ENCODE data around the gene CTIF. TPM values are rescaled to one million over a fixed set of nuclear protein-coding genes. Genes with fewer than 3 reads are reported as not detected.

Gene CTIF
- total RNA-seq, 2 experiments from 2014 or later: 3.2 to 3.5 TPM

- intact Hi-C loops (cut with micrococcal nuclease): no loop called here
- ChIA-PET CTCF (no interaction called here), POLR2A (no interaction called here)
- Mint-ChIP-seq H3K4me1 (ENCODE audit: low read depth) (no peaks in the 10 kb centered on the region), H3K27ac (no peak overlapping the region), H3K27me3 (no peaks in the 10 kb centered on the region), H3K9me3 (no peaks in the 10 kb centered on the region), H3K36me3 (ENCODE audit: low read depth) (no peaks in the 10 kb centered on the region), H3K4me3 (no peak overlapping the region)
- DNase-seq (no peak), ATAC-seq (no peak)
- TF ChIP-seq, protein P1, sequence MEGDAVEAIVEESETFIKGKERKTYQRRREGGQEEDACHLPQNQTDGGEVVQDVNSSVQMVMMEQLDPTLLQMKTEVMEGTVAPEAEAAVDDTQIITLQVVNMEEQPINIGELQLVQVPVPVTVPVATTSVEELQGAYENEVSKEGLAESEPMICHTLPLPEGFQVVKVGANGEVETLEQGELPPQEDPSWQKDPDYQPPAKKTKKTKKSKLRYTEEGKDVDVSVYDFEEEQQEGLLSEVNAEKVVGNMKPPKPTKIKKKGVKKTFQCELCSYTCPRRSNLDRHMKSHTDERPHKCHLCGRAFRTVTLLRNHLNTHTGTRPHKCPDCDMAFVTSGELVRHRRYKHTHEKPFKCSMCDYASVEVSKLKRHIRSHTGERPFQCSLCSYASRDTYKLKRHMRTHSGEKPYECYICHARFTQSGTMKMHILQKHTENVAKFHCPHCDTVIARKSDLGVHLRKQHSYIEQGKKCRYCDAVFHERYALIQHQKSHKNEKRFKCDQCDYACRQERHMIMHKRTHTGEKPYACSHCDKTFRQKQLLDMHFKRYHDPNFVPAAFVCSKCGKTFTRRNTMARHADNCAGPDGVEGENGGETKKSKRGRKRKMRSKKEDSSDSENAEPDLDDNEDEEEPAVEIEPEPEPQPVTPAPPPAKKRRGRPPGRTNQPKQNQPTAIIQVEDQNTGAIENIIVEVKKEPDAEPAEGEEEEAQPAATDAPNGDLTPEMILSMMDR (IDR thresholded peaks at IDR 0.05): no peak
Observed at GRCh38 chr18:48762836-48763718, 224.2 kb downstream of the CTIF start.

DNA sequence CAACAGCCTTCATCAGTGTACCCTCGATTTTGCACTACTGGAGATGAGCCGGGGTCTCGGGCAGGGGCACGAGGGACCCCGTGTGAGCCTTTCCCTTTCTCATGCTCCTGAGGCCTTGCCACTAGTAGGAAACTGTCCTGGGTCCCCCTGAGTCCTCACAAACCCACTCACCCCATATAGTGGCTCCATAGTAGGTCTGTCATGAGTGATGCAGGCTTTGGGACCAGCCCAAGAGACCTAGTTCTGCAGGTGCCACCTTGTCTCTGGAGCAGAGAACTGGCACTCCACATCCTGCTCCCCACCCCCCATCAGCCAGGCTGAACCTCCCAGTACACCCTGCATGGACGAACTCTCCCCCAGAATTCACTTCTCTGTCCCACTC is 224.9 kb downstream of the CTIF start:
- ATAC-seq (no peak), DNase-seq (no peak)
- no peaks in the 10 kb centered on the region for H3K9me3 Mint-ChIP-seq
- H3K36me3 Mint-ChIP-seq (ENCODE audit: low read depth): no peaks in the 10 kb centered on the region
- CTCF ChIA-PET: no interaction called here
- no peaks in the 10 kb centered on the region for H3K27me3 Mint-ChIP-seq
- POLR2A ChIA-PET: no interaction called here
- TF ChIP-seq, protein P1 (IDR thresholded peaks at IDR 0.05): no peak
- no peak overlapping the region for H3K27ac Mint-ChIP-seq
- intact Hi-C loops (cut with micrococcal nuclease): no loop called here
- no peaks in the 10 kb centered on the region for H3K4me1 Mint-ChIP-seq (ENCODE audit: low read depth)
- H3K4me3 Mint-ChIP-seq: no peak overlapping the region

DNA sequence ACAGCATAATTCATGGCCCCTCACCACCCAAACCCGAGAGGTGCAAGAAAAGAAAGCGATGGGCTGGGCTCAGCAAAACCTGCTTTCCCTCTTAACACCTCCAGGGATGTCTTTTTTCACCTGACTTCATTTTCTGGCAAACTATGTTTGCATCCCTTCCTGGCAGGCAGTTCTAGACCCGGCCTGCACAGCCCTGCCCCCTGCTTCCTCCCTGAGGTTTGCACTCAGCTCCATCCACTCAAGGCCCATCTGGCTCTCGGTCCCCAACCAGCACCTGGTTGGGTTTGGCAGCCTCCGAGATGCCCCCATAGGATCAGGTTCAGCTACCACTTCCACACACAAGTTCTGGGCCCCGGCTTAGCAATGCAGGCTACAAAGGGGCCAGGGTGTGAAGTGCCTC is 226.2 kb downstream of the CTIF start:
- TF ChIP-seq, protein P1 (IDR thresholded peaks at IDR 0.05): no peak
- no peaks in the 10 kb centered on the region for H3K27me3 Mint-ChIP-seq
- no peak overlapping the region for H3K4me3 Mint-ChIP-seq
- ATAC-seq: no peak
- CTCF ChIA-PET: interaction anchor here (1.1 kb wide), 2 partner anchors 11 to 12 kb away, joined by 3 read pairs; no protein-coding TSS in a partner anchor
- no peaks in the 10 kb centered on the region for H3K36me3 Mint-ChIP-seq (ENCODE audit: low read depth)
- no peaks in the 10 kb centered on the region for H3K4me1 Mint-ChIP-seq (ENCODE audit: low read depth)
- POLR2A ChIA-PET: no interaction called here
- no peaks in the 10 kb centered on the region for H3K9me3 Mint-ChIP-seq
- DNase-seq: no peak
- no peak overlapping the region for H3K27ac Mint-ChIP-seq
- intact Hi-C loops (cut with micrococcal nuclease): no loop called here

DNA sequence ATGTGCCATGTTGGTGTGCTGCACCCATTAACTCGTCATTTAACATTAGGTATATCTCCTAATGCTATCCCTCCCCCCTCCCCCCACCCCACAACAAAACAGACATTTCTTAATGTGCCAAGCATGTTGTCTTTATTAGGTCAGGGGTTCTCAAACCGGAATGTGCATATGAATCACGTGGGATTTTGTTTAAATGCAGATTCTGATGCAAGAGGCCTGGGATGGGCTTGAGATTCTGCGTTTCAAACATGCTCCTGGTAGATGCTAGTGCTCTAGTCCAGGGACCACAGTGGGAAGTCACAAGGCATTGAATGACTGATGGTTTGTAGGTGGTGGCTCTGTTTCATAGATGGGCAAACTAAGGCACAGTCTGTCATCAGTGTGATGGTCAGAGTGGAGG is 227.2 kb downstream of the CTIF start:
- H3K27me3 Mint-ChIP-seq: no peaks in the 10 kb centered on the region
- no peaks in the 10 kb centered on the region for H3K9me3 Mint-ChIP-seq
- no peaks in the 10 kb centered on the region for H3K4me1 Mint-ChIP-seq (ENCODE audit: low read depth)
- ATAC-seq (no peak), DNase-seq (no peak)
- H3K27ac Mint-ChIP-seq: no peak overlapping the region
- ChIA-PET CTCF (interaction anchor here (1.1 kb wide), 1 partner anchor 11 kb away, joined by 3 read pairs; no protein-coding TSS in a partner anchor), POLR2A (no interaction called here)
- H3K36me3 Mint-ChIP-seq (ENCODE audit: low read depth): no peaks in the 10 kb centered on the region
- H3K4me3 Mint-ChIP-seq: no peak overlapping the region
- TF ChIP-seq, protein P1 (IDR thresholded peaks at IDR 0.05): no peak
- intact Hi-C loops (cut with micrococcal nuclease): no loop called here

DNA sequence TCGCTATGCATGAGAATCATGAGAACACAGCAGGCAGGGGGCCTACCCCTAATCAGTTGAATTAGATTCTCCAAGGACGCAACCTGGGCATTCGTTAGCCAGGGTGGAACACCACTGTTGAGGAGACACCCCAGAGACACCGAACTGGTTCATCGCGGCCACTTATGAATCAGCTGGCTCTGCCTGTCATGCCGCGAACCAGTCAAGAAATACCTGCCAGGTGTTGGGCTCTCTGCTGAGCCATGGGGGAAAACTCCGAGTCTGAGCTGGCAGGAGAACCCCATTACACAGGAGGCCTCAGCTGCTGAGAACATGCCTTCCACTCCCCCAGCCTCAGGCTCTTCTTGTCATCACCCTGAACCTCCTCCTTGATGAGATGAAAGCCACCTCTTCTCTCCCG is 227.7 kb downstream of the CTIF start:
- ChIA-PET POLR2A (interaction anchor here (0.6 kb wide), 2 partner anchors 26 to 96 kb away, joined by 3 read pairs; no protein-coding TSS in a partner anchor), CTCF (interaction anchor here (2.3 kb wide), 1 partner anchor 10 kb away, joined by 8 read pairs; no protein-coding TSS in a partner anchor)
- H3K27me3 Mint-ChIP-seq: no peaks in the 10 kb centered on the region

More for the DNA sequence above, 227.7 kb downstream of the CTIF start:
- ATAC-seq (no peak), DNase-seq (no peak)
- TF ChIP-seq, protein P1 (IDR thresholded peaks at IDR 0.05): no peak
- no peaks in the 10 kb centered on the region for H3K4me1 Mint-ChIP-seq (ENCODE audit: low read depth)
- no peaks in the 10 kb centered on the region for H3K36me3 Mint-ChIP-seq (ENCODE audit: low read depth)
- intact Hi-C loops (cut with micrococcal nuclease): no loop called here
- no peak overlapping the region for H3K27ac Mint-ChIP-seq
- no peak overlapping the region for H3K4me3 Mint-ChIP-seq
- H3K9me3 Mint-ChIP-seq: no peaks in the 10 kb centered on the region
